ENCODE measurements around the gene KAZN.

DNA sequence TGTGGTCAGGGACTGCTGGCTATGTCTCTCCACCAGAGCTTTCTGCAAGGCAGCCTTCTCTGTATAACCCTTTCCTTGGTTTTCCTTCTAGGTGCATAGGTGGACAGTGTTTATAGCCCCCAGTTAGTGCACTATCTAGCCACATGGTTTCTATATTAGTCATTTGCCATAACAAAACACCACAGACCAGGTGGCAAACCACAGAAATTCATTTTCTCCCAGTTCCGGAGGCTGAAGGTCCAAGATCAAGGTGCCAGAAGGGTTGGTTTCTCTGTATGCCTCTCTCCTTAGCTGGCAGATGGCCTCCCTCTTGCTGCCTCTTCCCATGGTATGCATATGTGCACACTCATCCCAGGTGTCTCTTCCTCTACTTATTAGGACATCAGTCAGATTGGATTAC lies 106.4 kb downstream of the KAZN start:
- TF ChIP-seq ARNT (IDR thresholded peaks at IDR 0.05) (no peak), SP1 (IDR thresholded peaks at IDR 0.05) (no peak), TARDBP (IDR thresholded peaks at IDR 0.05) (no peak), FOXM1 (IDR thresholded peaks at IDR 0.05; ENCODE audit: borderline replicate concordance) (no peak), BHLHE40 (IDR thresholded peaks at IDR 0.05; ENCODE audit: borderline replicate concordance) (no peak), SUZ12 (IDR thresholded peaks at IDR 0.05) (no peak), FOXK2 (IDR thresholded peaks at IDR 0.05) (no peak), LEF1 (IDR thresholded peaks at IDR 0.05; ENCODE audit: borderline replicate concordance) (no peak)
- TF ChIP-seq, protein P1, sequence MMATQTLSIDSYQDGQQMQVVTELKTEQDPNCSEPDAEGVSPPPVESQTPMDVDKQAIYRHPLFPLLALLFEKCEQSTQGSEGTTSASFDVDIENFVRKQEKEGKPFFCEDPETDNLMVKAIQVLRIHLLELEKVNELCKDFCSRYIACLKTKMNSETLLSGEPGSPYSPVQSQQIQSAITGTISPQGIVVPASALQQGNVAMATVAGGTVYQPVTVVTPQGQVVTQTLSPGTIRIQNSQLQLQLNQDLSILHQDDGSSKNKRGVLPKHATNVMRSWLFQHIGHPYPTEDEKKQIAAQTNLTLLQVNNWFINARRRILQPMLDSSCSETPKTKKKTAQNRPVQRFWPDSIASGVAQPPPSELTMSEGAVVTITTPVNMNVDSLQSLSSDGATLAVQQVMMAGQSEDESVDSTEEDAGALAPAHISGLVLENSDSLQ (IDR thresholded peaks at IDR 0.05) = no peak

Measured in HEK293T (cell line).